Breast epithelium (tissue), 3 donors: ENCODE results near the gene NUDC.

Source experiments
- CTCF ChIP-seq, 3 donors: fragments of 450-650 bp; IDR thresholded peaks; one replicate each; pipeline ENCODE4 v1.5.1; 2016 to 2017; ENCODE audit warnings: antibody characterized with exemption in 3 of 3, mild to moderate bottlenecking in 3 of 3, moderate library complexity in 3 of 3
- POLR2AphosphoS5 ChIP-seq, 3 donors: sonication (generic); formaldehyde crosslinking; IDR thresholded peaks; one replicate each; pipeline ENCODE4 v1.6.1; 2017; ENCODE audit warnings: antibody characterized with exemption in 3 of 3

- TF ChIP-seq POLR2AphosphoS5 (IDR thresholded peaks at IDR 0.05): no peak
- TF ChIP-seq CTCF (IDR thresholded peaks at IDR 0.05): no peak
Observed at GRCh38 chr1:26957306-26957705, 35.8 kb downstream of the NUDC start.
